GM19324 (cell line): ENCODE measurements around the gene NUTM2G.
"Not testable (repeated sequence)": the region's sequence is repeated elsewhere in the genome, so short reads cannot be mapped to it uniquely, and the experiment has no call there.

ENCODE experiments used
- ATAC-seq: cut with Tn5 transposase; IDR thresholded peaks from one replicate; pipeline ENCODE4 v1.9.1; 2021; ENCODE audit warnings: mild to moderate bottlenecking, moderate library complexity; ENCODE audit not compliant: unreplicated experiment, low FRiP score

The NUTM2G gene

GRCh38 chr9:96928543-96928942 is at the start of gene NUTM2G:
Gene NUTM2G (plus strand): TSS chr9:96928843. CDS start chr9:96929025, 182 bp downstream.
- ATAC-seq, result not testable (repeated sequence)

GRCh38 chr9:96883922-96884321 is 44.7 kb upstream of the NUTM2G start:
- ATAC-seq, result no peak

- ATAC-seq, result no peak
Measured at GRCh38 chr9:96884443-96884842, 44.2 kb upstream of the NUTM2G start.

- no peak for ATAC-seq
Measured at GRCh38 chr9:96885424-96885823, 43.2 kb upstream of the NUTM2G start.

GRCh38 chr9:96888591-96888990 is 40.1 kb upstream of the NUTM2G start:
- no peak for ATAC-seq

GRCh38 chr9:96892131-96892530 is 36.5 kb upstream of the NUTM2G start:
- ATAC-seq, result no peak

GRCh38 chr9:96900010-96900409 is 28.6 kb upstream of the NUTM2G start:
- not testable (repeated sequence) for ATAC-seq

- ATAC-seq, result not testable (repeated sequence)
Measured at GRCh38 chr9:96904947-96905722, 23.5 kb upstream of the NUTM2G start.

GRCh38 chr9:96908479-96908878 is 20.2 kb upstream of the NUTM2G start:
- not testable (repeated sequence) for ATAC-seq

- ATAC-seq, result not testable (repeated sequence)
Measured at GRCh38 chr9:96915539-96915938, 13.1 kb upstream of the NUTM2G start.

GRCh38 chr9:96916531-96916930 is 12.1 kb upstream of the NUTM2G start:
- not testable (repeated sequence) for ATAC-seq

- ATAC-seq, result not testable (repeated sequence)
Measured at GRCh38 chr9:96918550-96918949, 10.1 kb upstream of the NUTM2G start.

- ATAC-seq, result not testable (repeated sequence)
Measured at GRCh38 chr9:96920803-96921202, 7.8 kb upstream of the NUTM2G start.

GRCh38 chr9:96925587-96925986 is 3.1 kb upstream of the NUTM2G start:
- not testable (repeated sequence) for ATAC-seq

- ATAC-seq, result not testable (repeated sequence)
Measured at GRCh38 chr9:96931665-96932064, 3.0 kb downstream of the NUTM2G start.

GRCh38 chr9:96934097-96934496 is 5.5 kb downstream of the NUTM2G start:
- ATAC-seq, result not testable (repeated sequence)

GRCh38 chr9:96934706-96935105 is 6.1 kb downstream of the NUTM2G start:
- ATAC-seq, result not testable (repeated sequence)

GRCh38 chr9:96935401-96935800 is 6.8 kb downstream of the NUTM2G start:
- ATAC-seq, result not testable (repeated sequence)

GRCh38 chr9:96937442-96937841 is 8.8 kb downstream of the NUTM2G start:
- ATAC-seq, result not testable (repeated sequence)

GRCh38 chr9:96938957-96939665 is 10.5 kb downstream of the NUTM2G start:
- ATAC-seq, result not testable (repeated sequence)

- ATAC-seq, result not testable (repeated sequence)
Measured at GRCh38 chr9:96940982-96941381, 12.3 kb downstream of the NUTM2G start.
